Astrocyte of the hippocampus (primary cell): ENCODE measurements around the gene FGGY.
"Not testable (repeated sequence)": the region's sequence is repeated elsewhere in the genome, so short reads cannot be mapped to it uniquely, and the experiment has no call there.

Source experiments
- DNase-seq: peaks from one replicate; pipeline ENCODE4 v3.0.0; 2011; ENCODE audit warnings: low read depth, low spot score

FGGY gene

DNA sequence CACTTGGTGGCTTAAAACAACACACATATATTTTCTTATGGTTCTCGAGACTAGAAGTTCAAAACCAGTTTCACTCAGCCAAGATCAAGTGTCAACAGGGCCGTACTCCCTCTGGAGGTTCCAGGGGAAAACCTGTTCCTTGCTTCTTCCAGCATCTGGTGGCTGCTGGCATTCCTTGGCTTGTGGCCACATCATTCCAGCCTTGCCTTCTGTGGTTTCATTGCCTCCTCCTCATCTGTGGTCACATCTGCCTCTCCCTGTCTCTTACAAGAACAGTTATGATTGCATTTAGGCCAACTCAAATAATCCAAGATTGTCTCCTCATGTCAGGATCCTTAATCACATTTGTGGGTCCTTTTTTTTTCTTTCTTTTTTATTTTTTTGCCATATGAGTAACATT lies 277.2 kb downstream of the FGGY start:
- DNase-seq: peak; percentile 82

DNA sequence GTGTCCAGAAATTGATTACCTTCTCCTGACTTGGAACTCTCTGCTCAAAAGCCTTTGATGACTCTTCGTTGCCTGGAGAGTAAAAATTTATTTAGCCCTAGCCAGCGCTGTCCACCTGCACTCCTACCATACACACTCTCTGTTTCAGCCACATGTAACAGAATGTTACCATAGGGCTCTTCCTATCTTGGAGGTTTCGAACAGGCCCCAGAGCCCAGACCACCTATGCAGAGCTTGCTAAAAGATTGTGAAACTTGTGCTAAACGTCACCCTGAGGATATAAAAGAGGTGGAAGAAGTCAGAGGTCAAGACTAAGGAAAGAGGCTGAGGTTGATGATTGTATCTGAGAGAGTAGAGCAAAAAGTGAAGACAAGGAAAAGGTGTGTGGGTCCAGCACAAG lies 280.9 kb downstream of the FGGY start:
- DNase-seq: no peak

DNA sequence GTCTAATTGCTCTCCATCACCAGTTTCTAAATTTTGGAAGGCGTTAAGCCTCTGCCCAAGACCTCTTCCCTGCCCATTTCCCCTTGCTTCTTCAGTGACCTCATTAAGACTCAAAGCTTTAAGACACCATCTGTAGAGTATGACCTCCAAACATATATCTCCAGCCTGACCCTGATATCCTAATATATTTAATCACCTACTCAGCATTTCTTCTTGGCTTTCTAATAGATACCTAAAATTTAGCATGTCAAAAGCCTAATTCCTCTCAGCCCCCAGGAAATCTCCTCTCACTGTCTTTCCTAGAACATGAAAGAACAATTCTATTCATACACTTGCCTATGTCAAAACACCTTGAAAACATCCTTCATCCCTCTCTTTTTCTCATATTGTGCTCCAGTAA lies 282.3 kb downstream of the FGGY start:
- no peak for DNase-seq

DNA sequence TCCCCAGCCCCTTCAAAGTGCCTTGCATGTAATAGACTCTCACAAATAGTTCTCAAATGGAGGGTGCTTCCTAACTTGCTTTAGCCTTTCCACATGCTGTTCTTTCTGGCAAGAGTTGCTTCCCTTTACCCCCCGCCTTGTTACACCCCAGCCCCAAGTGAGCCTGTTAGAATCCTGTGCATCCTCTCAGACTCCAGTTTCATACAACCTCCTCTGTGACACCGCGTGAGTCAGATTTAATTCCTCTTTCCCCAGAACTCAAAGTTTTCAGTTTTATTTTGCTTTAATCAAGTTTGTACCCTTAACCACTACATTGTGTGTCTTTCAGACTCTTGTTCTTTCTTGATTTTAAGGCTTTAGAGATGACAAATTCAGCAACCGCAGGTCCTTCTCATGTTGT lies 283.4 kb downstream of the FGGY start:
- no peak for DNase-seq

DNA sequence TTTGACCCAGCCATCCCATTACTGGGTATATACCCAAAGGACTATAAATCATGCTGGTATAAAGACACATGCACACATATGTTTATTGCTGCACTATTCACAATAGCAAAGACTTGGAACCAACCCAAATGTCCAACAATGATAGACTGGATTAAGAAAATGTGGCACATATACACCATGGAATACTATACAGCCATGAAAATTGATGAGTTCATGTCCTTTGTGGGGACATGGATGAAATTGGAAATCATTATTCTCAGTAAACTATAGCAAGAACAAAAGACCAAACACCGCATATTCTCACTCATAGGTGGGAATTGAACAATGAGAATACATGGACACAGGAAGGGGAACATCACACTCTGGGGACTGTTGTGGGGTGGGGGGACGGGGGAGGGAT lies 295.5 kb downstream of the FGGY start:
- not testable (repeated sequence) for DNase-seq

DNA sequence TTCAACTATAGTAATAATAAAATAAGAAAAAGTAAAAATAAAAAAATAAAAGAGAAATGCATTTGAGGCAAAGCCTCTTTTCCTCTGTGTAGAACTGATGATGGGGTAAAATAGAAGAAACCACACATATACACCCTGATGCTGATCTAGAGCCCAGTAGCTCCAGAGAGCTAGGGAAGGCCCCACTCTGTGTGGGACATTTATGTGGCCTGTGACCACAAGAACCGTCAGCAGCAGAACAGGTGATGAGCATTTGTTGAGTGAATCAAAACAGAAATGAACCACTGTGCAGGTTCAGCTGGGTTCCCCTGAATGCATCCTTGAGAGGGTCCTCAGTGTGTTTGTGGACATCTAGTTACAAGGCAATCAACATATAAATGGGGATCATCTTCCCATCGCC lies 296.0 kb downstream of the FGGY start:
- no peak for DNase-seq

DNA sequence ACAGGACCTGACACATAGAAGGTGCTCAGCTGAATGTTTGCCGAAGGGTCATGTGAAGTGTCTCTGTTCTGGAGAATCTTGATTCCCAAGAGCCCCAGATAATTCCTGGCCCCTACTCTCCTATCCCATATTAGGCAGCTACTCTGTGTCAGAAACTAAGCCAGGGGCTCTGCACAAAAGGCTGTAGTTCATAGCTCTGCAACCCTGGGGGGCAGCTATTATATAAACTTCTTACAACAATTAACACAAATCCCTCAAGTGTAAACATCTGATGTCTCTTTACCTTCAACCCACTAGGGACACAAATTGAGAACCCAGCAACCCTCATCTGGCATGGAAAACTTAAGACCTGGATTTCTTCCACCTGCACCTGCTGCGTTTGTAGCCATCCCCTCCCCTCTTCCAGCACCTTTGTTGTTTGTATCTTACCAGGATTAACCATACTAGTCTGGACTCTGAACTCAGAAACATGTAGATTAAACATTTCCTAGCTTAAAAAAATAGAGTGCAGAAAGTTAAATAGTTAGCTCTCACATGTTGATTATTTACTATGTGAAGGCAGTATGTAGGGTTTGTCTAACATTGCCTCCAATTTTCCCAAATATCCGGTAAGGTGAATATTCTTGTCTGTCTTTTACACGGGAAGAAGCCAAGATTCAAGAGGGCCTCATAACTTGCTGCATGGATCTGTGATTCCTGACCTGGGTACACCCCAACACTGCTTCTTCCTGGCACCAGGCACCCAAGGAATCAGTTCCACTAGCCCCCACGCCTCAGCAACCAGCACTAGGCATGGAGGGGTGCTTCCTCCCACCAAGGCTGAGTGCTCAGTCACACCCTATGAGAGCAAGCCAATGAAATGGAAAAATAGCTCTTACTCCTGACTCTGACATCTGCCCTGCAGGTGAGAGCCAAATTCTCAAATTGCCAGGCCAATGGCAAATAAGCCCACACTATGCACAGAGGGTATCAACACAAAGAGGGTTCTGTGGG lies 297.2 kb downstream of the FGGY start:
- DNase-seq: no peak

DNA sequence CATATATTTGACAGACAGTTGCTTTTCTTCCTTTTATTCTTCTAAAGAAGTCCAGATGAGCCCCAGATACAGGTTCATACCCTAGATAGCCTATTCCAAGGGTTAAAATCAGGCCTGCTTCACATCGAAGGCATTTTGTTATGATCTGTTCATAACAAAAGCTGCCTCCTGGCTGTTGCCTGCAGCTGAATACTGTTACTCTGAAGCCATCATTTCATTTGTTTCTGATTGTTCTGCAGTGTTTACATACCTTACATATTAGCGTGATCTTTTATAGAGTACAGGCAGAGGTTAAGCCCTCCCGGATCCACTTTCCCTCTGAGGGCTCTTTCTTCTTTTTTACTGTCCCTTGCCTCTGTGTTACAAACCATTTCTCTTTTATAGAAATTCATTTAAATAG lies 298.9 kb downstream of the FGGY start:
- peak; percentile 24 for DNase-seq

DNA sequence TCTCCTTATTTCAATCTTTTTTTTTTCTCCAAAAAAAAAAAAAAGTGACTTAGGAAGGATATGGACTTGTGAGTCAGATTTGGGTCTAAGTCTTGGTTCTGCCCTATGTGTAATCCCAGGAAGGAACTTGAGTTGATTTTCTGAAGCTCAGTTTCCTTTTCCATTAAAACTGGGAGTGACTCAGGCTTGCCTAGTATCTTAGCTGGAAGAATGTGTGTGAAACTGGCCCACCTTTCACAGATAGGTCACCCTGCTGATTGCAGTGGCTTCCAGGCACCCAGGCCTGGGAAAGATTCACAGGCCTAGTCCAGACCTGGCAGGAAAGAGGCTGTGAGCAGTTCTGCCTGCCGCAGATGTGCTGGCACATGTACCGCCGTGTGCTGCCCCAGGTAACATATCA lies 299.5 kb downstream of the FGGY start:
- DNase-seq: peak; percentile 40

DNA sequence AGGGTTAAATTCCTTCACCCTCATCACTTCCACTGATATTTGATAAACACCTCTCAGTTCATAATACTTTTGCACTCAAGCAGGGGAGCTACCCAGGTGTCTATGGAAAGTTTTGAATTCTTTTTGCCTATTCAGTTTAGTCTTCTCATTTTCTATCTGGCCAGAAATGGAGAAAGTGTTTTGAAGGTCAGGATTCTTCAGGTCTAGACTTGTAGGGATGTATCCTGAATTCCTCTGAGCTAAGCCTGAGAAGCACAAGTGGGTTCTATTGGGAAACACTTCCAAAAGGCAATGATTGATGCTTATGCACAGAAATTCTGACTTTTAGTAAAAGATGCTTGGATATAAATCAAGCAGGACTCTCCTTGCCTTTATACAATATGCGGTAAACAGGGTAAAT lies 300.1 kb downstream of the FGGY start:
- DNase-seq: no peak

DNA sequence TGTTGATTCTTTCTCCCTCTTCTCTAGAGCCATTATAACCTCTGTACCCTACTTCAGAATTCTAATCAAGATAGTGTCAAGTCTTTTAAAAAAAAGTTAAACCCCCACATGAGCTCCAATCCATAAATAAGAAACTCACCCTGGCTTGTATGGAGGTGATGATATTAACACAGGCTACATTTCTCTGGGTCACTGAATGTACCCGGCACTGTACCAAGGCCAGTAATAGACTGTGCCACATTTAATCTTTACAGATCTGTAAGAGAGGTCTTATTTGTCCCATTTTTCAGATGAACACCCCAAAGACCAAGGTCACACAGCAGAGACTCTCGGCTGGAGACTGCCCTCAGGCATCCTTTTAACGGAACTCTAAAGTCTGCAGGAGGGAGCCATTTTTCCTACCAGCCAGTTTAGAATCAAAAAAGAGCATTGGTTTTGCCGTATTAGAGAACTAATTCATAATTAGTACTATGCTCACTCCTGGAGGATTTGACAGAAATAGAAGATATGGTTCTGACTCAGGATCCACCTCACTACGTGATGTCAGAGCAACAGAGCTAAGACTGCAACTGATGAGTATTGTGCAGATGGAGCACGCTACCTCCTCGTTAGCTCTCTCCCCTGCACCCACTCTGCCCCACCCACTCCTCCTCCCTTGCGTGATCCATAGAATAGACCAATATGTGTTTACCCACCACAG lies 300.7 kb downstream of the FGGY start:
- DNase-seq: no peak

DNA sequence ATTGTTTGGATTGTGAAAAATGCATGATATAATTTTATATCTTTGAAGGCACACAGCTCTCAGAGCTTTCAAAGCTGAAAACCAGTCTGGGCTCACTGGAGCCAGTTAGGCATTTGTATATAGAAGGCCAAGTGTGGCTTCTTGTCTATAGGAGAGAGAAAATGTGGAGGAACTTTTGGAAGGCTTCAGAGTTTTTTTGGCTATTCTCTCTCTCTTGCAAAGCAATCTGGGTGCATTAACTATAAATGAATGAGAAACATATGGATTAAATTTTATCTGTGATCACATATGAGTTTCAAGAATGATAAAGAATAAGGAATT lies 301.2 kb downstream of the FGGY start:
- no peak for DNase-seq

DNA sequence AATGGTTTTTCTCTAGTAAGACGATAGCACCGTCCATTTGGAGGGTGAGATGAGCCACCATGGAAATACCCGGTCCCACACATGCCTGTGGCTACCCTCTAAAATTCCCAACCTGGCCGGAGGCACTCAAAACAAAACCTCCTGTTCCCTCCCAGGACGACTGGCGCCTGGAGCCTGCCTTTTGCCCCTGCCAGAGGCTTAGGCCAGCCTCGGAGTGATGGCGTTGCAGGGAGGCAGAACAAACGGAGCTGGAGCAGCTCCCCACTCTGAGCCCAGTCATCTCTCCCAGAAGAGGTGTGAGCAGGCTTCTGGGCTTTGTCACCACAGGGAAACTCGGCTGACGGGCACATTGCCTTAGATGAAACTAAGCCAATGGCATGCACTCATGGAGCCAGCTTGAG lies 304.1 kb downstream of the FGGY start:
- peak; percentile 96 for DNase-seq

DNA sequence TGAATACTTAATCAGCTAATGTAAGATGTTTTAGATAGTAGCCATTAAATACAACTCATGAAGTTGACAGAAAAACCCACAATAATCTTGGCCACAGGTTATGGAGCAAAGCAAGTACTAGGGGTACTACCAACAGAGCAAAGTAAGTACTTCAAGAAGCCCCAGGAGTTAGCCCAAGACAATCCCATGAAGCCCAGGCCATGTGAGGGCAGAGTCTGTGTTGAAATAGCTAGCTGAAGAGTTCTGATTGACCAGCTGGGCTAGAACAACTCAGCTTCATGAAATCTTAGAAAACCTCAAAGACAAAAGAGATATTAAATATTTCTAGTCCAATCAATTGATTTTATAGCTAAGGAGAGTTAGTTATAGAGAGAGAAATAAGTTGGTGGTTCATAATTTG lies 304.9 kb downstream of the FGGY start:
- peak; percentile 6 for DNase-seq

DNA sequence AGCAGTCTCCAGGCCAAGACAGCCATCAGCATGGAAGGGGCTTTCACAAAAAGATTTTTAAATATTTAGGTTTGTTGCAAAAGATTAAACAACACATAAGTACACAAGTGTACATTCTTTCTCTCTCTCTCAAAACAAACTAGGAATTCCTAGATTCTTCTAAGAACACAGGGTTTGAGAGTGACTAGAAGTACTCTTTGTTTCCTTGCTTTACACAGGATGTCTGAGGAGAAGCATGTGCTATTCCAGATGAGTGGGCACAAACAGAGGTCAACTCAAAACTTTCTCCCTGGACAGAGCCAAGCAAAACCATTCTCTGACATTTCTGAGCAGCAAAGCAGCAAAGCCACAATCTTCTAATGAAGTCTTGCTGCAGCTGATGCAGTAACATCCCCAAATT lies 307.3 kb downstream of the FGGY start:
- peak; percentile 86 for DNase-seq

DNA sequence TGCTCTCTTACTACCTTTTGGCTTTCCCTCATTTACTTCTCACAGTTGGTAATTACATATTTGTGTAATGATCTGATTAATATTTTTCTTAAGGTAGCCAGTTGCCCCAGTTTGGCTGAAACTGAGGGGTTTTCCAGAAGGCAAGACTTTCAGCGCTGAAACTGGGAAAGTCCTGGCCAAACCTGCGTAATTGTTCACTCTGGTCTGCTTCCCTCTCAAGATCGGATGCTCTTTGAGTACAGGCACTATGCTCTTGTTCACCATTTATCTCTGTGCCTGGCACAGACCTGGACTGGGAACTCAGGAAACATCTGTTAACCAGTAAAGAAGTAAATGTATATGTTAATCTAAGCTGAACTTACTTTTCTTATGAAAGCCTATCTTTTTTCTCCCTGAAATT lies 308.3 kb downstream of the FGGY start:
- peak; percentile 10 for DNase-seq

DNA sequence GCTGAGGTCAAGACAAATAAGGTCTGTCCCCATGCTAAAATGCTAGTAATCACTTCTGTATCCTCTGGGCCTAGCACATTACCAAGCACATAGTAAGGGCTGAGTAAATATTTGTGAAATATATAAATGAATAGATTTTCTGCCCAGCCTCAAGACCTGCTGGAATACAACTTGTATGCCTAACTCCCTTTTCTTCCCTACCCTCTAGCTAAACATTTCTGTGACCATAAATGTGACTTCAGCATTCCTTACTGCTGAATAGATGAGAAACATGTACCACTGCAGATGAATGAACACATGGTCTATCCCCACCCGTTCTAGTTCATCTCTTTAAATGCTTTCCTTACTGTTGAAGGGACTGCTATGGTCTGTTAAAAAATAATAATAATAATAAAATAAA lies 308.9 kb downstream of the FGGY start:
- DNase-seq: peak; percentile 42

DNA sequence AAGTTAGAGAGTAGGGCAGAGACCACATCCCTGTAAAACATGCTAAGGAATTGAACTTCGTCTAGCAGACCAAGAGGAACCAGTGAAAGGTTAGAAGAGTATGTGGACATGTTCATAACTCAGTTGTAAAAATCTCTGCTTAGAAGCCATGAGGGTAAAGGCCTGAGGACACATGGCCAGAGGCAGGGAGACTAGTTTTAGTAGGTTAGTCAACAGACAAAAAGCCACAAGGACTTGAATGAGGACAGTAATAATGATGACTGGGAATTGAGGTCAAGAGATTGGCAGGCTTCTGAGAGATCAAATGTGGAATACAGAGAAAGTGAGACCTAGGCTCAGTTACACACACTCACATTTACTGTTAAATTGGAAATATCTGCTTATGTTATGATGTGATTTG lies 312.4 kb downstream of the FGGY start:
- DNase-seq: peak; percentile 5

DNA sequence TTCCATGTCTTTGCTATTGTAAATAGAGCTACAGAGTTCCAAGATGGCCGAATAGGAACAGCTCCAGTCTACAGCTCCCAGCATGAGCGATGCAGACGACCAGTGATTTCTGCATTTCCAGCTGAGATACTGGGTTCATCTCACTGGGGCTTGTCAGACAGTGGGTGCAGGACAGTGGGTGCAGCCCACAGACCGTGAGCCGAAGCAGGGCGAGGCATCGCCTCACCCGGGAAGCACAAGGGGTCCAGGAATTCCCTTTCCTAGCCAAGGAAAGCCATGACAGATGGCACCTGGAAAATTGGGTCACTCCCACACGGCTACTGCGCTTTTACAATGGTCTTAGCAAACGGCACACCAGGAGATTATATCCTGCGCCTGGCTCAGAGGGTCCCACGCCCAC lies 313.6 kb downstream of the FGGY start:
- DNase-seq: not testable (repeated sequence)

DNA sequence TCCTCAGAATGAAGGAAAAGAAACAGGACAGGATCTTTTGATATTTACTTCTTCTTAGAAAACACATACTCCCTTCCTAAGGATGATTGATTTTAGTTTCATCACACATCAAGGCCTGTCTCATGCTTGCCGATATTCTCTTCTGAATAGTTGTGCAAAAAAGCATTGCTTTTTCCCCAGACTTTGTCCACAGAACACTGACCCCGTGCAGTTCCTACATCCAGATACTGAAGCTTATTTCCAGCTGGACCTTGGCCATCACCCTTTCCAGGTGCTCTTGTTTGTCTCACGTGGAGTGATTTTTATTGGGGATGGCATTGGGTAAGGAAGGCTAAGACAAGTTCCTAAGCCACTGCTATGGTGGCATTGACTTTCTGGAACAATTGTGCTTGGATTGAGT lies 320.5 kb downstream of the FGGY start:
- DNase-seq: no peak

DNA sequence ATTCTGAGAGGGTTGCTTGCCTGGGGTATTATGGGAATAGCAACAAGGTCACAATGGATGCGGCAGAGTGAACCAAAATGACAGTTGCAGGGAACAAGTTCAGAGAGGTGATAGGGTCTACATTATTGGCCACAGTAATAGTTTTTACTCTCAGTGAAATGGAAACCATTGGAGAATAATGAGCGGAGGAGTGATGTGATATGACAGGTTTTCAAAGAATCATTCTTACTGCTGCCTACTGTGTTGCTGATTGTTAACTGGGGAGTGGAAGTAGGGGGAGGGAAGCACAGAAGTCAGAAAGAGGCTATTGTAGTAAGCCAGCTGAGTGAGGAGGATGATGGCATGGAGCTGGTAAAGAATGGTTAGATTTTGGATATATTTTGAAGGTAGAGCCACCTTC lies 322.7 kb downstream of the FGGY start:
- DNase-seq: no peak

DNA sequence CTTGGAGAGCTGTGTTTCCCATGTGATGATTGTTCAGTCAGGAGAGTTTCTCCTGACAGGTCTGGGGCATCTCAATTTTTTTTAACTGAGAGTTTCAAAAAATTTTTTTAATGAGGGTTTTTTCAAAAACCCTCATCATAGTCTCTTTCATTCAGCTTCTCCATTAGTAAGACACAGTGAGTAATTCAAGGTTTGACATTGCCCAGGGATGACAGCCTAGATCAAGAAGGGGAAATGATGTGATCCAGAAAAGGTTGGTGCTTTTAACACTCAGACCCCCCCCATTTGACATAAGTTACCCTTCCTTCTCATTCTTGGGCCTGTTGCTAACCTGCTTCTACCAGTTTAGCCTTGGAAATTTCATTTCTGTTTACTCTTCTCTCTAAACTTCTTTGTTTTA lies 328.5 kb downstream of the FGGY start:
- DNase-seq: no peak

DNA sequence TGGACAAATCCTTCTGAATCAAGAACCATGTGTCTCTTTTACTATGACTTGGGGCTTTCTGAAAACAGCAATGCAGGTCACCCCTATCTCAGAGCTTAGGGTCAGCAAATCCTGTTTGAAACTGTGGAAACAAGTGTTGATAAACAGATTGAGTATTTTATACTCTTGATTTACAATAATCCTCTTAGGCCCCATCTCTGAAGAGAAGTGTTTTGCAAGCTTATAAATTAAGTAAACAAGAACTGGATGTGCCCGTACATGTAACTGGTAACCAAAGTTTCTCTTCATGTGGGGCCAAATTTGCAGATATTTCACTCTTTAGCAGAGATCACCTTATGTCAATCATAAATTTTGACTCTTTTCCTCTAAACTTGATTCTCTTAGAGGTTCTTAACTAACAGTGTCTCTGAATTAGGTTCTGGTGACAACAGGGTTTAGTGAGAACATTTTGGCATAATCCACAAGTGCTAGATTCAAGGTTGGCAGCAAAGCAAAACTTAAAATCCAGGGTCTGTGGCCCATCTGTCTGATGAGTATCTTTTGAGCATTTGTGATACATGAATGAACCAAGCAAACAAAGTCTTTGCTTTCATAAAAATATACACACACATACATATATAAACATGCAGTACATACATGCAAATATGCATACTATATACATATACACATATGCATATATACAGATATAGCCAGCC lies 334.8 kb downstream of the FGGY start:
- DNase-seq: no peak
